K562 (cell line): Measurements from ENCODE around the gene LRRC8C. TPM values are rescaled to one million over a fixed set of nuclear protein-coding genes. Genes with fewer than 3 reads are reported as not detected.

Experiments used
- ATAC-seq: fragments of 200-7000 bp; cut with Tn5 transposase; 3 replicates; pipeline ENCODE4 v1.9.1; 2020; ENCODE audit warnings: moderate library complexity
- BruUV-seq: library from RNA; stranded (reverse); fragments of 400-500 nt; replicated peaks from 2 replicates; lab custom pipeline; 2021; lab: Mats Ljungman, UMichigan
- CTCF ChIA-PET: fragments of 300-600 bp; formaldehyde crosslinking; extraction: SDS; loops from one replicate; lab custom pipeline; 2021; ENCODE audit warnings: low intra/inter-chr PET ratio; lab: Yijun Ruan, JAX
- POLR2A ChIA-PET: fragments of 300-600, 350-650 bp; sonication (Branson Sonifier 250); formaldehyde crosslinking; extraction: SDS; loops from one replicate; lab custom pipeline; 2021; ENCODE audit warnings: antibody characterized with exemption, inconsistent platforms; lab: Yijun Ruan, JAX
- DNase-seq, 4 experiments: peaks; one replicate each; pipeline versions ENCODE4 v3.0.0 to v3.0.0-alpha.2; 2011 to 2018; ENCODE audit warnings: low spot score in 3 of 4, mixed read lengths in 3 of 4; ENCODE audit errors: extremely low read depth in 1 of 4
- FAIRE-seq: peaks from 2 replicates; lab custom pipeline; 2011; peaks lifted over from hg19 to GRCh38; lab: Jason Lieb, UNC
- H2AFZ ChIP-seq: 2 replicates; pipeline ENCODE4 v1.6.0; 2011; ENCODE audit warnings: low read depth, low read length, control low read depth, inconsistent platforms
- H3K27ac ChIP-seq: fragments of 200-600 bp; 3 replicates; pipeline ENCODE4 v1.8.0; 2011; ENCODE audit warnings: low read depth, mild to moderate bottlenecking, control low read depth, inconsistent platforms, low read length, moderate library complexity, mixed read lengths; ENCODE audit errors: extremely low read depth
- H3K27me3 ChIP-seq, 2 experiments: fragments of 300-600 bp in 1 of 2; 2 replicates in 1 of 2; 3 replicates in 1 of 2; pipeline versions ENCODE4 v1.6.0 to v1.8.0; 2011; ENCODE audit warnings: inconsistent platforms in 2 of 2, low read length in 2 of 2, mild to moderate bottlenecking in 1 of 2, mixed read lengths in 1 of 2, moderate library complexity in 1 of 2; ENCODE audit not compliant: control insufficient read depth in 2 of 2, insufficient read depth in 2 of 2
- H3K36me3 ChIP-seq: fragments of 300-600 bp; 3 replicates; pipeline ENCODE4 v1.8.0; 2011; ENCODE audit warnings: mild to moderate bottlenecking, low read length, inconsistent platforms; ENCODE audit not compliant: control insufficient read depth, insufficient read depth
- H3K4me1 ChIP-seq, 2 experiments: fragments of 200-600 bp in 1 of 2; replicated peaks in 1 of 2; 2 replicates in 1 of 2; 3 replicates in 1 of 2; pipeline versions ENCODE4 v1.5.1 to v1.8.0; 2011; ENCODE audit warnings: inconsistent platforms in 2 of 2, low read length in 2 of 2, mild to moderate bottlenecking in 1 of 2, mixed read lengths in 1 of 2, moderate library complexity in 1 of 2; ENCODE audit not compliant: control insufficient read depth in 2 of 2, insufficient read depth in 2 of 2
- H3K4me2 ChIP-seq: 2 replicates; pipeline ENCODE4 v1.6.1; 2011; ENCODE audit warnings: low read length, control low read depth, inconsistent platforms, mixed read lengths; ENCODE audit not compliant: insufficient read depth
- H3K4me3 ChIP-seq: fragments of 200-600 bp; sonication (generic), shearing (Covaris generic); 2 replicates; pipeline ENCODE4 v1.5.1; 2016; ENCODE audit warnings: control low read depth, inconsistent platforms
- H3K79me2 ChIP-seq: fragments of 200-600 bp; 3 replicates; pipeline ENCODE4 v1.8.0; 2011; ENCODE audit warnings: low read length, inconsistent platforms; ENCODE audit not compliant: control insufficient read depth, insufficient read depth
- H3K9ac ChIP-seq, 2 experiments: 2 replicates each; pipeline versions ENCODE4 v1.6.0 to v1.6.1; 2011; ENCODE audit warnings: low read depth in 2 of 2, low read length in 2 of 2, control low read depth in 1 of 2, inconsistent platforms in 1 of 2, mild to moderate bottlenecking in 1 of 2, mixed read lengths in 1 of 2; ENCODE audit not compliant: insufficient read depth in 1 of 2
- H3K9me1 ChIP-seq: one replicate; pipeline ENCODE4 v1.6.0; 2011; ENCODE audit warnings: inconsistent platforms, mild to moderate bottlenecking, low read length, moderate library complexity; ENCODE audit not compliant: control insufficient read depth, insufficient read depth
- H3K9me3 ChIP-seq: replicated peaks from 2 replicates; pipeline ENCODE4 v1.5.1; 2011; ENCODE audit warnings: low read depth, low read length, inconsistent platforms; ENCODE audit not compliant: control insufficient read depth, insufficient read depth
- H4K20me1 ChIP-seq: replicated peaks from 2 replicates; pipeline ENCODE4 v1.6.1; 2011; ENCODE audit warnings: low read length, inconsistent platforms, mixed read lengths; ENCODE audit not compliant: control insufficient read depth, insufficient read depth
- ASH1L ChIP-seq: fragments of 450-650 bp; IDR thresholded peaks from 2 replicates; pipeline ENCODE4 v1.6.1; 2018; ENCODE audit warnings: borderline replicate concordance, mild to moderate bottlenecking, low read depth; ENCODE audit not compliant: partially characterized antibody
- IRF2 ChIP-seq: sonication (generic); formaldehyde crosslinking; IDR thresholded peaks from 2 replicates; pipeline ENCODE4 v1.8.1; 2022; ENCODE audit warnings: mild to moderate bottlenecking, missing genetic modification reagents
- MAFG ChIP-seq: fragments of 450-650 bp; conservative IDR thresholded peaks from 2 replicates; pipeline ENCODE4 v1.6.1; 2016; ENCODE audit warnings: missing genetic modification characterization, missing compliant biosample characterization
- SIN3A ChIP-seq, 2 experiments: fragments of 150-350 bp in 1 of 2; IDR thresholded peaks; 2 replicates each; pipeline ENCODE4 v1.6.1; 2011 to 2016; ENCODE audit warnings: borderline replicate concordance in 2 of 2, low read depth in 2 of 2, low read length in 2 of 2, mild to moderate bottlenecking in 2 of 2, moderate library complexity in 2 of 2; ENCODE audit not compliant: control insufficient read depth in 1 of 2
- SMARCE1 ChIP-seq: fragments of 450-650 bp; IDR thresholded peaks from 2 replicates; pipeline ENCODE4 v1.7.1; 2016; ENCODE audit warnings: mild to moderate bottlenecking
- ZBTB26 ChIP-seq: fragments of 450-650 bp; formaldehyde crosslinking; IDR thresholded peaks from 2 replicates; pipeline ENCODE4 v1.4.0; 2022; ENCODE audit warnings: missing genetic modification characterization
- ZNF124 ChIP-seq: sonication (generic); formaldehyde crosslinking; IDR thresholded peaks from 2 replicates; pipeline ENCODE4 v1.8.1; 2022; ENCODE audit warnings: missing genetic modification reagents
- ZNF165 ChIP-seq: fragments of 250-450 bp; sonication (Bioruptor Pico); IDR thresholded peaks from 2 replicates; pipeline ENCODE4 v1.4.0; 2020; ENCODE audit warnings: borderline replicate concordance
- ZNF239 ChIP-seq: fragments of 250-450 bp; sonication (Bioruptor Pico); IDR thresholded peaks from 2 replicates; pipeline ENCODE4 v1.4.0; 2020; ENCODE audit warnings: mild to moderate bottlenecking
- ZNF644 ChIP-seq: fragments of 200-800 bp; sonication (Bioruptor generic); IDR thresholded peaks from 2 replicates; pipeline ENCODE4 v1.6.1; 2016; ENCODE audit warnings: low read depth, missing genetic modification characterization, missing compliant biosample characterization
- WGBS: fragments of 100-300 bp; shearing (Covaris generic); methylation state at CpG from one replicate; pipeline ENCODE4 v1.1.6; 2016; ENCODE audit warnings: low coverage, mixed read lengths; ENCODE audit not compliant: insufficient coverage; ENCODE audit errors: missing lambda C conversion rate; 5-methylcytosine and 5-hydroxymethylcytosine counted together
- in situ Hi-C: fragments of 300-500 bp; cut with MboI; formaldehyde crosslinking; loops from 4 replicates; pipeline ENCODE4 v1.15.0; 2018; ENCODE audit warnings: inconsistent platforms, mixed read lengths
- intact Hi-C: fragments of 100-400 bp; cut with micrococcal nuclease; formaldehyde crosslinking; loops from 2 replicates; pipeline ENCODE4 v1.14.2; 2022
- polyA plus RNA-seq, 8 experiments: library from polyadenylated mRNA; depleted of rRNA in 4 of 8; stranded (reverse) in 5 of 8; unstranded in 3 of 8; fragments of >200 nt; fragmentation: Nextera tagmentation in 2 of 8; fragmentation: Illumina TruSeq in 1 of 8; extraction: Ambion mirVana in 2 of 8; extraction: Trizol in 1 of 8; gene quantifications; 2 replicates each; pipeline versions ENCODE4 v1.2.1 to v1.2.3, GENCODE V29; 2011 to 2014; ENCODE audit warnings: inconsistent platforms in 1 of 8, missing spikeins in 1 of 8
- total RNA-seq, 7 experiments: library from RNA; depleted of rRNA in 6 of 7; stranded (reverse); fragments of >200 nt in 6 of 7; fragmentation: Illumina TruSeq in 2 of 7; extraction: Trizol in 2 of 7; gene quantifications; 2 replicates each; pipeline versions ENCODE4 v1.2.1 to v1.2.3, GENCODE V29; 2011 to 2021; ENCODE audit warnings: low replicate concordance in 1 of 7

Gene LRRC8C
- total and polyA plus RNA-seq, 9 of the 15 experiments (the other 6 are each of a cell fraction or from before 2014, with no cell fraction given) = 1.00 to 12.5 (median 4.5) TPM

GRCh38 chr1:89624715-89625323, 8.1 kb upstream of the LRRC8C start:
- Histone ChIP-seq H3K9ac (no peak overlapping the region), H4K20me1 (no peaks in the 10 kb centered on the region), H3K79me2 (no peaks in the 10 kb centered on the region), H3K4me1 (0 out of 5 replicates have a peak, but pooled peaks cover 0 to 3% of the 10 kb centered on the region in 2 experiments), H3K27me3 (no peaks in the 10 kb centered on the region), H3K9me1 (no peaks in the 10 kb centered on the region), H3K9me3 (no peaks in the 10 kb centered on the region), H3K36me3 (no peaks in the 10 kb centered on the region), H3K4me2 (no peak overlapping the region), H3K27ac (no peak overlapping the region), H3K4me3 (no peak overlapping the region), H2AFZ (no peak overlapping the region)
- in situ Hi-C loops (no loop called here), intact Hi-C loops (no loop called here)
- no TSS peak for BruUV-seq
- ChIA-PET CTCF (no interaction called here), POLR2A (interaction anchor here (0.8 to 0.9 kb wide), 2 partner anchors 11 to 13 kb away, joined by 3 read pairs; no protein-coding TSS in a partner anchor)
- TF ChIP-seq ZNF239 (CRISPR knock-in tag) (peak; percentile 88), ZBTB26 (CRISPR knock-in tag) (no peak)
- FAIRE-seq = no peak
- DNase-seq = no peak
- 55% methylated on average over 4 of the region's 4 CpGs for WGBS
- ATAC-seq = no peak

- in situ Hi-C loops = no loop called here
- no TSS peak for BruUV-seq
- DNase-seq (no peak), ATAC-seq (no peak), FAIRE-seq (no peak)
- Histone ChIP-seq H3K9ac (no peak overlapping the region), H3K9me1 (no peaks in the 10 kb centered on the region), H4K20me1 (no peaks in the 10 kb centered on the region), H3K27ac (no peak overlapping the region), H3K4me1 (peaks cover 6 to 8% of the 10 kb centered on the region in 2 experiments), H3K4me3 (no peak overlapping the region), H3K79me2 (no peaks in the 10 kb centered on the region), H2AFZ (no peak overlapping the region), H3K36me3 (no peaks in the 10 kb centered on the region), H3K9me3 (no peaks in the 10 kb centered on the region), H3K4me2 (no peak overlapping the region), H3K27me3 (no peaks in the 10 kb centered on the region)
- ChIA-PET CTCF (no interaction called here), POLR2A (interaction anchor here (0.5 kb wide), 1 partner anchor 58 kb away, joined by 3 read pairs; no protein-coding TSS in a partner anchor)
- intact Hi-C loops = no loop called here
- TF ChIP-seq ZNF124 (CRISPR knock-in tag) (no peak), MAFG (tag) (no peak), ASH1L (no peak), SMARCE1 (no peak), SIN3A (IDR thresholded peaks at IDR 0.05; ENCODE audit: borderline replicate concordance in 2 of 2, control insufficient read depth in 1 of 2, low read depth in 2 of 2, low read length in 2 of 2) (no peak), IRF2 (CRISPR knock-in tag) (no peak), ZNF165 (CRISPR knock-in tag) (no peak), ZNF644 (tag) (no peak)
Measured at GRCh38 chr1:89627596-89627962, 5.3 kb upstream of the LRRC8C start.
